ENCODE measurements around the gene TEDC2.

The TEDC2 gene

GRCh38 chr16:2482708-2483534 lies 23.0 kb downstream of the TEDC2 start:
- H3K9me3 ChIP-seq (ENCODE audit: control extremely low read depth in 1 of 5, control insufficient read depth in 4 of 5, insufficient read depth in 2 of 5, low read depth in 1 of 5, low read length in 4 of 5), result no peaks in the 10 kb centered on the region
- H3K27me3 ChIP-seq (replicated peaks in 2 of 5; ENCODE audit: control insufficient read depth in 4 of 5, insufficient read depth in 5 of 5, low read length in 4 of 5), result no peaks in the 10 kb centered on the region
- CTCF ChIA-PET, result interaction anchor here (0.9 to 1.5 kb wide), 5 partner anchors 10 to 24 kb away, joined by 3 to 6 read pairs (median 3); no protein-coding TSS in a partner anchor
- no peak overlapping the region for H3K4me3 ChIP-seq (ENCODE audit: control insufficient read depth in 1 of 7, extremely low read depth in 1 of 7, insufficient read depth in 4 of 7, low read depth in 2 of 7, low read length in 6 of 7)
- H3K4me1 ChIP-seq (ENCODE audit: control extremely low read depth in 1 of 4, control insufficient read depth in 4 of 4, insufficient read depth in 4 of 4, low read length in 3 of 4), result peaks cover 2 to 35% (median 28%) of the 10 kb centered on the region in 4 experiments
- no peak for DNase-seq
- H3K36me3 ChIP-seq (ENCODE audit: control insufficient read depth in 4 of 4, insufficient read depth in 4 of 4, low read length in 3 of 4), result peaks cover 0 to 33% (median 2%) of the 10 kb centered on the region in 4 experiments
- no peak overlapping the region for H3K27ac ChIP-seq (ENCODE audit: insufficient read depth in 1 of 2, low read depth in 1 of 2, low read length in 2 of 2, poor library complexity in 1 of 2, severe bottlenecking in 2 of 2)
- WGBS (ENCODE audit: insufficient coverage), result 98% methylated on average over 23 of the region's 32 CpGs
- POLR2A ChIA-PET, result no interaction called here

GRCh38 chr16:2483939-2484897 lies 24.3 kb downstream of the TEDC2 start:
- DNase-seq, result no peak
- H3K36me3 ChIP-seq (ENCODE audit: control insufficient read depth in 4 of 4, insufficient read depth in 4 of 4, low read length in 3 of 4), result peaks cover 0 to 32% (median under 1%) of the 10 kb centered on the region in 4 experiments
- H3K27ac ChIP-seq (ENCODE audit: insufficient read depth in 1 of 2, low read depth in 1 of 2, low read length in 2 of 2, poor library complexity in 1 of 2, severe bottlenecking in 2 of 2), result no peak overlapping the region
- H3K4me1 ChIP-seq (ENCODE audit: control extremely low read depth in 1 of 4, control insufficient read depth in 4 of 4, insufficient read depth in 4 of 4, low read length in 3 of 4), result peaks cover 2 to 41% (median 34%) of the 10 kb centered on the region in 4 experiments
- H3K9me3 ChIP-seq (ENCODE audit: control extremely low read depth in 1 of 5, control insufficient read depth in 4 of 5, insufficient read depth in 2 of 5, low read depth in 1 of 5, low read length in 4 of 5), result no peaks in the 10 kb centered on the region
- POLR2A ChIA-PET, result no interaction called here
- WGBS (ENCODE audit: insufficient coverage), result 93% methylated on average over 16 of the region's 16 CpGs
- H3K27me3 ChIP-seq (replicated peaks in 2 of 5; ENCODE audit: control insufficient read depth in 4 of 5, insufficient read depth in 5 of 5, low read length in 4 of 5), result no peaks in the 10 kb centered on the region
- H3K4me3 ChIP-seq (ENCODE audit: control insufficient read depth in 1 of 7, extremely low read depth in 1 of 7, insufficient read depth in 4 of 7, low read depth in 2 of 7, low read length in 6 of 7), result no peak overlapping the region
- CTCF ChIA-PET, result interaction anchor here (1.0 to 1.3 kb wide), 3 partner anchors 15 to 22 kb away, joined by 3 to 6 read pairs (median 3); no protein-coding TSS in a partner anchor

- Histone ChIP-seq H3K4me1 (ENCODE audit: control extremely low read depth in 1 of 4, control insufficient read depth in 4 of 4, insufficient read depth in 4 of 4, low read length in 3 of 4) (peaks cover 2 to 41% (median 34%) of the 10 kb centered on the region in 4 experiments), H3K27me3 (replicated peaks in 2 of 5; ENCODE audit: control insufficient read depth in 4 of 5, insufficient read depth in 5 of 5, low read length in 4 of 5) (no peaks in the 10 kb centered on the region), H3K4me3 (ENCODE audit: control insufficient read depth in 1 of 7, extremely low read depth in 1 of 7, insufficient read depth in 4 of 7, low read depth in 2 of 7, low read length in 6 of 7) (no peak overlapping the region), H3K9me3 (ENCODE audit: control extremely low read depth in 1 of 5, control insufficient read depth in 4 of 5, insufficient read depth in 2 of 5, low read depth in 1 of 5, low read length in 4 of 5) (no peaks in the 10 kb centered on the region), H3K27ac (ENCODE audit: insufficient read depth in 1 of 2, low read depth in 1 of 2, low read length in 2 of 2, poor library complexity in 1 of 2, severe bottlenecking in 2 of 2) (no peak overlapping the region), H3K36me3 (ENCODE audit: control insufficient read depth in 4 of 4, insufficient read depth in 4 of 4, low read length in 3 of 4) (peaks cover 0 to 29% (median 0%) of the 10 kb centered on the region in 4 experiments)
- WGBS (ENCODE audit: insufficient coverage), result 95% methylated on average over 10 of the region's 13 CpGs
- POLR2A ChIA-PET, result no interaction called here
- CTCF ChIA-PET, result interaction anchor here (0.9 to 6.0 kb wide), 5 partner anchors 9 to 55 kb away, joined by 3 to 42 read pairs (median 11); partner anchors contain the start of genes CCNF and TBC1D24
- no peak for DNase-seq
Observed at GRCh38 chr16:2484898-2485508, 25.1 kb downstream of the TEDC2 start.

GRCh38 chr16:2485811-2486507 lies 26.1 kb downstream of the TEDC2 start:
- Histone ChIP-seq H3K9me3 (ENCODE audit: control extremely low read depth in 1 of 5, control insufficient read depth in 4 of 5, insufficient read depth in 2 of 5, low read depth in 1 of 5, low read length in 4 of 5) (no peaks in the 10 kb centered on the region), H3K27ac (ENCODE audit: insufficient read depth in 1 of 2, low read depth in 1 of 2, low read length in 2 of 2, poor library complexity in 1 of 2, severe bottlenecking in 2 of 2) (no peak overlapping the region), H3K4me3 (ENCODE audit: control insufficient read depth in 1 of 7, extremely low read depth in 1 of 7, insufficient read depth in 4 of 7, low read depth in 2 of 7, low read length in 6 of 7) (no peak overlapping the region), H3K36me3 (ENCODE audit: control insufficient read depth in 4 of 4, insufficient read depth in 4 of 4, low read length in 3 of 4) (peaks cover 0 to 31% (median 0%) of the 10 kb centered on the region in 4 experiments), H3K27me3 (replicated peaks in 2 of 5; ENCODE audit: control insufficient read depth in 4 of 5, insufficient read depth in 5 of 5, low read length in 4 of 5) (no peaks in the 10 kb centered on the region), H3K4me1 (ENCODE audit: control extremely low read depth in 1 of 4, control insufficient read depth in 4 of 4, insufficient read depth in 4 of 4, low read length in 3 of 4) (peaks cover 2 to 41% (median 34%) of the 10 kb centered on the region in 4 experiments)
- CTCF ChIA-PET, result interaction anchor here (0.9 to 6.0 kb wide), 11 partner anchors 8 to 63 kb away, joined by 3 to 42 read pairs (median 4); partner anchors contain the start of genes CCNF, NTN3 and TBC1D24
- POLR2A ChIA-PET, result no interaction called here
- WGBS (ENCODE audit: insufficient coverage), result 42% methylated on average over 11 of the region's 33 CpGs
- DNase-seq, result no peak

GRCh38 chr16:2486645-2487516 lies 27.0 kb downstream of the TEDC2 start:
- Histone ChIP-seq H3K27ac (ENCODE audit: insufficient read depth in 1 of 2, low read depth in 1 of 2, low read length in 2 of 2, poor library complexity in 1 of 2, severe bottlenecking in 2 of 2) (no peak overlapping the region), H3K4me1 (ENCODE audit: control extremely low read depth in 1 of 4, control insufficient read depth in 4 of 4, insufficient read depth in 4 of 4, low read length in 3 of 4) (peaks cover 2 to 41% (median 34%) of the 10 kb centered on the region in 4 experiments), H3K36me3 (ENCODE audit: control insufficient read depth in 4 of 4, insufficient read depth in 4 of 4, low read length in 3 of 4) (peaks cover 0 to 26% (median 0%) of the 10 kb centered on the region in 4 experiments), H3K9me3 (ENCODE audit: control extremely low read depth in 1 of 5, control insufficient read depth in 4 of 5, insufficient read depth in 2 of 5, low read depth in 1 of 5, low read length in 4 of 5) (no peaks in the 10 kb centered on the region), H3K4me3 (ENCODE audit: control insufficient read depth in 1 of 7, extremely low read depth in 1 of 7, insufficient read depth in 4 of 7, low read depth in 2 of 7, low read length in 6 of 7) (peak overlapping the region in 3 of 7 experiments; percentile 0 to 67 (median 11)), H3K27me3 (replicated peaks in 2 of 5; ENCODE audit: control insufficient read depth in 4 of 5, insufficient read depth in 5 of 5, low read length in 4 of 5) (no peaks in the 10 kb centered on the region)
- peak; percentile 75 to 89 (median 87) for DNase-seq
- CTCF ChIA-PET, result interaction anchor here (1.0 to 6.0 kb wide), 11 partner anchors 9 to 64 kb away, joined by 3 to 42 read pairs (median 4); partner anchors contain the start of genes CCNF, NTN3 and TBC1D24
- 28% methylated on average over 29 of the region's 29 CpGs for WGBS (ENCODE audit: insufficient coverage)
- POLR2A ChIA-PET, result interaction anchor here (0.8 to 2.0 kb wide), 2 partner anchors 12 to 26 kb away, joined by 3 to 15 read pairs; partner anchors contain the start of gene TBC1D24
